H1 (cell line): Measurements from ENCODE around the gene GPR137.

Experiments
- ASH2L ChIP-seq: fragments of 200-600, 300-600 bp; sonication (generic); IDR thresholded peaks from one replicate; pipeline ENCODE4 v1.7.1; 2017; ENCODE audit warnings: low read length
- BRCA1 ChIP-seq: IDR thresholded peaks from 2 replicates; pipeline ENCODE4 v1.6.1; 2012; ENCODE audit warnings: low read depth, low read length, improper control_type of control experiment
- CREB1 ChIP-seq: IDR thresholded peaks from 2 replicates; pipeline ENCODE4 v1.6.1; 2012; ENCODE audit warnings: inconsistent platforms
- CTCF ChIP-seq, 3 experiments: IDR thresholded peaks; 1 replicate in 2 of 3; 2 replicates in 1 of 3; pipeline versions ENCODE4 v1.5.1 to v1.6.1; 2011; ENCODE audit warnings: low read length in 3 of 3, mild to moderate bottlenecking in 3 of 3, inconsistent platforms in 2 of 3, low read depth in 1 of 3, moderate library complexity in 1 of 3; ENCODE audit not compliant: insufficient read depth in 1 of 3; ENCODE audit errors: control extremely low read depth in 1 of 3
- EGR1 ChIP-seq: IDR thresholded peaks from 2 replicates; pipeline ENCODE4 v1.6.1; 2011; ENCODE audit warnings: low read depth, low read length, borderline replicate concordance
- EZH2 ChIP-seq: fragments of 200-600 bp; sonication (generic); IDR thresholded peaks from 2 replicates; pipeline ENCODE4 v1.7.1; 2012; ENCODE audit warnings: low read depth, mild to moderate bottlenecking, moderate library complexity, low read length, inconsistent platforms; ENCODE audit not compliant: severe bottlenecking
- GABPA ChIP-seq: IDR thresholded peaks from 2 replicates; pipeline ENCODE4 v1.6.1; 2011; ENCODE audit warnings: mild to moderate bottlenecking, low read length, moderate library complexity, borderline replicate concordance; ENCODE audit not compliant: insufficient read depth
- HDAC6 ChIP-seq: IDR thresholded peaks from one replicate; pipeline ENCODE4 v1.7.1; 2012; ENCODE audit warnings: low read depth, mild to moderate bottlenecking, inconsistent platforms, low read length, moderate library complexity
- KDM1A ChIP-seq: fragments of 200-600, 300-600 bp; sonication (generic); IDR thresholded peaks from 2 replicates; pipeline ENCODE4 v1.7.1; 2016; ENCODE audit warnings: mild to moderate bottlenecking, low read length, borderline replicate concordance
- KDM5A ChIP-seq: fragments of 200-600 bp; IDR thresholded peaks from 2 replicates; pipeline ENCODE4 v1.7.1; 2012; ENCODE audit warnings: mild to moderate bottlenecking, low read length, inconsistent platforms, mixed read lengths
- MAX ChIP-seq: IDR thresholded peaks from 2 replicates; pipeline ENCODE4 v1.6.1; 2012; ENCODE audit warnings: inconsistent platforms
- RFX5 ChIP-seq: IDR thresholded peaks from 2 replicates; pipeline ENCODE4 v1.6.1; 2011; ENCODE audit warnings: low read depth, low read length, improper control_type of control experiment, borderline replicate concordance
- YY1 ChIP-seq: IDR thresholded peaks from 2 replicates; pipeline ENCODE4 v1.6.1; 2011; ENCODE audit warnings: low read depth, mild to moderate bottlenecking, low read length
- ZNF274 ChIP-seq: IDR thresholded peaks from 2 replicates; pipeline ENCODE4 v1.7.0; 2012; ENCODE audit warnings: low read length, borderline replicate concordance; ENCODE audit errors: extremely low read depth

DNA sequence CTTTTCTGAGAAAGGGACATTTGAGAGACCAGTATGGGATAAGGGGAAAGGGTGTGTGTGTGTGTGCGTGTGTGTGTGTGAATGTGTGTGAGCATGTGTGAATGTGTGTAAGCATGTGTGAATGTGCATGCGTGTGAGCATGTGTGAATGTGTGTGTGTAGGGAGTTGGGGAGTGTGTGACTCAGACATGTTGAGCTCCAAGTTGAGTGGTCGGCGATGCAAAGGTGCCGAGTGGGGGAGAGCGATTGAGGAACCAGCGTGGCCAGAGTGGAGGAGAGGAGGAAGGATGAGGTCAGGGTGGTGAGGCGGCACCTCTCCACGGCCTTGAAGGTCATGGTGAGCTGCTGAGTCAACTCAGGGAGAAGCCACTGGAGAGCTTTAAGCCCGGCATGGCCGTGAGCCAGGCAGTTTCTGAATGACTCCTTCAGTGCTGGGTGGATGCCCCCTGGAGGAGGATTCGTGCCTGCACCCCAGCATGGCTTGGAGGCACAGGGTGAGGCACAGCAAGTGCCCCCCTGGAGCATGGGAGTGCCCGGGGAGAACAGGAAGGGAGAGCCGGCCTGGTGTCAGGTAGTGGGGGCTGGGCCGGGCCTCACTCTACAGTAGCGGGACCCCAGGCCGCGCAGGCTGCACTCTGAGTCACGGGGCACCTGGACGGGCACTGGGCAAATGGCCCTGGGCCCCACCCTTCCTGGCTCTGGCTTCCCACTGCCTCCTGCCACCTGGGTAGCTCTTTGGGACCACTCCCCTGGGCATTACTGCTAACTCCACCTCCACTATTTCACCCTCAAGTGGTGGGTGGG is 46.1 kb downstream of the GPR137 start:
- TF ChIP-seq KDM1A (no peak), MAX (no peak), HDAC6 (no peak), CTCF (IDR thresholded peaks at IDR 0.05; ENCODE audit: control extremely low read depth in 1 of 3, insufficient read depth in 1 of 3, low read depth in 1 of 3, low read length in 3 of 3) (peak; percentile 47 to 74 (median 71)), GABPA (no peak), KDM5A (no peak), CREB1 (no peak), ASH2L (no peak), EZH2 (no peak), RFX5 (no peak), EGR1 (no peak), BRCA1 (no peak), YY1 (no peak), ZNF274 (no peak)
